HG03439 (cell line): Measurements from ENCODE around the gene LGALS7B.
"Not testable (repeated sequence)": the region's sequence is repeated elsewhere in the genome, so short reads cannot be mapped to it uniquely, and the experiment has no call there.

Experiments used
- ATAC-seq: cut with Tn5 transposase; IDR thresholded peaks from one replicate; pipeline ENCODE4 v1.9.1; 2021; ENCODE audit warnings: mild to moderate bottlenecking, moderate library complexity; ENCODE audit not compliant: unreplicated experiment

LGALS7B gene

GRCh38 chr19:38788478-38789243 is at the start of gene LGALS7B:
LGALS7B (plus strand) TSS chr19:38789200; CDS start chr19:38789227, 27 bp downstream.
- ATAC-seq = no peak

GRCh38 chr19:38739440-38740256 is 49.4 kb upstream of the LGALS7B start:
- ATAC-seq = no peak

DNA sequence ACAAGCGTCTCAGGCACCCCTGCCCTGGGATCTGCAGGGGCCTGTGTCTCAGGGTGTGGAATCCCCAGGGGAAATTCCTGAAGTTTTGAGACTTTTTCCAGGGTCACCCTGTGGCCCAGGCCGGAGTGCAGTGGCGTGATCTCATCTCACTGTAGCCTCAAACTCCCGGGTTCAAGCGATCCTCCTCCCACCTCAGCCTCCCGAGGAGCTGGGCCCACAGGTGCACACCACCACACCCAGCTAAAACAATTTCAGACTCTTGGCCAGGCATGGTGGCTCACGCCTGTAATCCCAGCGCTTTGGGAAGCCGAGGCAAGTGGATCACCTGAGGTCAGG is 48.8 kb upstream of the LGALS7B start:
- no peak for ATAC-seq

GRCh38 chr19:38740932-38741331 is 48.1 kb upstream of the LGALS7B start:
- ATAC-seq = no peak

GRCh38 chr19:38741670-38742069 is 47.3 kb upstream of the LGALS7B start:
- ATAC-seq = no peak

GRCh38 chr19:38742296-38742695 is 46.7 kb upstream of the LGALS7B start:
- no peak for ATAC-seq

- ATAC-seq = no peak
These were observed 46.1 kb upstream of the LGALS7B start for GRCh38 chr19:38742906-38743305.

DNA sequence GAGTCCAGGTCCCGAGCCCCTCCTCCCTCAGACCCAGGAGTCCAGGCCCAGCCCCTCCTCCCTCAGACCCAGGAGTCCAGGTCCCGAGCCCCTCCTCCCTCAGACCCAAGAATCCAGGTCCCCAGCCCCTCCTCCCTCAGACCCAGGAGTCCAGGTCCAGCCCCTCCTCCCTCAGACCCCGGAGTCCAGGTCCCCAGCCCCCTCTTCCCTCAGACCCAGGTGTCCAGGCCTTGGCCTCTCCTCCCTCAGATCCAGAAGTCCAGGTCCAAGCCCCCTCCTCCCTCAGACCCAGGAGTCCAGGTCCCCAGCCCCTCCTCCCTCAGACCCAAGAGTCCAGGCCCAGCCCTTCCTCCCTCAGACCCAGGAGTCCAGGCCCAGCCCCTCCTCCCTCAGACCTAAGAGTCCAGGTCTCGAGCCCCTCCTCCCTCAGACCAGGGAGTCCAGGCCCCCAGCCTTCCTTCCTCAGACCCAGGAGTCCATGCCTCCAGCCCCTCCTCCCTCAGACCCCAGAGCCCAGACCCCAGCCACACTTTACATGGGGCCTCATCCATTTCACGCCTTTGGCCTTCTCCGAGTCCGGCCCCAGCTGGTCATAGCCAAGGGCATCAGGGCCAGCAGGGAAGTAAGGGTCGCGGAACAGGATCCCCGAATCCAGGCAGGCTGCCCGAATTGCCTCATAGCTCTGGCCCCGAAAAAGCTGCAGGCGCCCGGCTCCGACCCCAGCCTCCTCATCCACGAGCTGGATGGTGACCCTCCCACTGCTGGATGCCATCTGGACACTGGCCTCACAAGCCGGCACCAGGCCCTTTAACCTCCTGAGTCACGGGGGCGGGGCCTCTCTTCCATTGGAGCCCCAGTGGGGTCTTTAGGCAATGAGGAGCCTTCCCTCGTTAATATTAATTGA is 45.4 kb upstream of the LGALS7B start:
- ATAC-seq = no peak

- no peak for ATAC-seq
These were observed 44.7 kb upstream of the LGALS7B start, which contains the start of gene CAPN12 for GRCh38 chr19:38744298-38744681. CAPN12 (minus strand) TSS chr19:38744474; CDS start chr19:38744165, 309 bp downstream.

GRCh38 chr19:38744874-38745273 is 44.1 kb upstream of the LGALS7B start:
- no peak for ATAC-seq

GRCh38 chr19:38745316-38745715 is 43.7 kb upstream of the LGALS7B start:
- ATAC-seq = no peak

DNA sequence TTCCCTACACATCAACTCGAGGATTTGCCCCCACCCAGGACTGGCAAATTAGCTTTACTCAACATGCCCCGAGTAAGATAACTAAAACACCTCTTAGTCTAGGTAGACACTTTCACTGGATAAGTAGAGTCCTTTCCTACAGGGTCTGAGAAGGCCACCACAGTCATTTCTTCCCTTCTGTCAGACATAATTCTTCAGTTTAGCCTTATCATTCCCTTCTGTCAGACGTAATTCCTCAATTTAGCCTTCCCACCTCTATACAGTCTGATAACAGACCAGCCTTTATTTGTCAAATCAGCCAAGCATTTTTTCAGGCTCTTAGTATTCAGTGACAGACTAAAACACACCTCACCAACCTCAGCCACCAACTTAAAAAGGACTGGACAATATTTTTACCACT is 35.2 kb upstream of the LGALS7B start:
- ATAC-seq = not testable (repeated sequence)

- not testable (repeated sequence) for ATAC-seq
These were observed 34.8 kb upstream of the LGALS7B start for GRCh38 chr19:38754196-38754595.

DNA sequence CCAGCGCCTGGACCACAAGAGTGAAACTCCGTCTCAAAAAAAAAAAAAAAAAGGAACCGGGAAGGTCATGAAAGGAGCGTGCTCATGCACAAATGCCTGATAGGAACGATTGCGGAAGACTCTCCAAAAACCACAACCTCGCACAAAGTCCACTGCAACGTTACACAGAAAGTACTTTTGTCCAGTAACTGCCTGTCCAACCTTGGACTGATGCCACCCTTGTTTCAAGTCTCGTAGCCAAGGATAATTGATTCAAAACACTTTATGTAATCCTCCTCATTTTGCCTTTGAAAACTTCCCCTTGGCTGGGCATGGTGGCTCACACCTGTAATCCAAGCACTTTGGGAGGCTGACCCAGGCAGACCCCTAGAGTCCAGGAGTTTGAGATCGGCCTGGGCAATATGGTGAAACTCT is 29.4 kb upstream of the LGALS7B start:
- ATAC-seq = no peak

DNA sequence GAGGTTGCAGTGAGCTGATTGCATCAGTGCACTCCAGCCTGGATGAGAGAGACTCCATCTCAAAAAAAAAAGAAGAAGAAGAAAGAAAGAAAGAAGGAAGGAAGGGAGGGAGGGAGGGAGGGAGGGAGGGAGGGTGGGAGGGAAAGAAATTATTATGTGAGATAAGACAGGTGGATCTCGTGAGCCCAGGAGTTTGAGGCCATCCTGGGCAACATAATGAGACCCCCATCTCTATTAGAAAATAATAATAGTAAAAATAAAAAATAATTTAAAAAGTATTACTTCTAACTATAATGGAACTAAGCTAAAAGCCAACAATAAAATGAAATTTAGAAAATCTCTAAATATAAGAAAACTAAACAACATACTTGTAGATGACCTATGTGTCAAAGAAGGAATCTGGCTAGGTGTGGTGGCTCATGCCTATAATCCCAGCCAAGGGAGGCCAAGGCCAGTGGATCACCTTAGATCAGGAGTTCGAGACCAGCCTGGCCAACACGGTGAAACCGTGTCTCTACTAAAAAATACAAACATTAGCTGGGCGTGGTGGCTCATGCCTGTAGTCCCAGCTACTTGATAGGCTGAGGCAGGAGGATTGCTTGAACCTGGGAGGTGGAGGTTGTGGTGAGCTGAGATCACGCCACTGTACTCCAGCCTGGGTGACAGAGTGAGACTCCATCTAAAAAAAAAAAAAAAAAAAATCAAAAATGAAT is 28.0 kb upstream of the LGALS7B start:
- not testable (repeated sequence) for ATAC-seq

- ATAC-seq = not testable (repeated sequence)
These were observed 27.1 kb upstream of the LGALS7B start for GRCh38 chr19:38761884-38762389.

- ATAC-seq = no peak
These were observed 25.2 kb upstream of the LGALS7B start for GRCh38 chr19:38763795-38764220.

GRCh38 chr19:38765214-38765613 is 23.8 kb upstream of the LGALS7B start:
- no peak for ATAC-seq

DNA sequence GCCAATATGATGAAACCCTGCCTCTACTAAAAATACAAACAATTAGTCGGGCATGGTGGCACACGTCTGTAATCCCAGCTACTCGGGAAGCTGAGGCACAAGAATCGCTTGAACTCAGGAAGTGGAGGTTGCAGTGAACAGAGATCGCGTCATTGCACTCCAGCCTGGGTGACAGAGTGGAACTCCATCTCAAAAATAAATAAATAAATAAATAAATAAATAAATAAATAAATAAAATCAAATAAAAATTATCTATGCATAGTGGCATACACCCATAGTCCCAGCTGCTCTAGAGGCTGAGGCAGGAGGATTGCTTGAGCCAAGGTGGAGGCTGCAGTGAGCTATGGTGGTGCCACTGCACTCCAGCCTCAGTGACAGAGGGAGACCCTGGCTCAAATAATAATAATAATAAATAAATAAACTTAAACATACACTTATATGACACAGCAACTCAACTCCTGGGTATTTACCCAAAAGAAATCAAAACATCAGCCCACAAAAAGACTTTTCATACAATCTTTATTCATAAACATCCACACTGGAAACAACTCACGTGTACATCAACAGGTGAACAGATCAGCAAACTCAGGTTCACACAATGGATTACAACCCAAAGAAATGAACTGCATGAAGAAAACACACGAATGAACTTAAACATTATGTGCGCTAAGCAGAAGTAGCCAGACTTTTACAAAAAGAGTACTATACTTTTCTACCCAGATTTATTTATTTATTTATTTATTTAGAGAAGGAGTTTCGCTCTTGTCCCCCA is 22.5 kb upstream of the LGALS7B start:
- ATAC-seq = no peak
